ENCODE data around the gene TCEAL8.
A peak's percentile ranks its signal among the peaks of the same experiment; 100 is the strongest.

TCEAL8 gene

DNA sequence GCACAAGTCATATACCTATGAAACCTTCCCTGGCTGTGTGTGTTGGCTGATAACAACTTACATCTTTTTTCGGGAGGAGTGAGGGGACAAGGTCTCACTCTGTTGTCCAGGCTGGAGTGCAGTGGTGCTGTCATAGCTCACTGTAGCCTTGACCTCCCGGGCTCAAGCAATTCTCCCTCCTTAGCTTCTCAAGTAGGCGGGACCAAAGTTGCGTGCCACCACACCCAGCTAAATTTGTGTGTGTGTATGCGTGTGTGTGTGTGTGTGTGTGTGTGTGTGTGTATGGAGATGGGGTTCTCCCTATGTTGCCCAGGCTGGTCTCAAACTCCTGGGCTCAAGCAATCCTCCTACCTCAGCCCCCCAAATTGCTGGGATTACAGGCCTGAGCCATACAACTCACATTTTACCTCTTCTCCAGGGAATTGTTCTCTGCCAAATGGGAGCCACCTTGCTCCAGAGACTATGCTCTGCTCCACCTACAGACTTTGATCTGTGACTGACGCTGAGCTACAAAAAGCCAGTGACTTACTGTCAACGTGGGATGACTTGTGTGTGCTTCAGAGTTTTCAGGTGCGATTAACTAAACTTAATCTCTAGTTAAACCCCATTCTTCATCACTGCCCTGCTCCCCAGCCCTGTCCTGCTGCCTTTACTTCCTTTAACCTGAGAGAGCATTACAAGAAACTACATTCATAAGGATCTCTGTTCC is 42.1 kb downstream of the TCEAL8 start:
- DNase-seq = no peak

DNA sequence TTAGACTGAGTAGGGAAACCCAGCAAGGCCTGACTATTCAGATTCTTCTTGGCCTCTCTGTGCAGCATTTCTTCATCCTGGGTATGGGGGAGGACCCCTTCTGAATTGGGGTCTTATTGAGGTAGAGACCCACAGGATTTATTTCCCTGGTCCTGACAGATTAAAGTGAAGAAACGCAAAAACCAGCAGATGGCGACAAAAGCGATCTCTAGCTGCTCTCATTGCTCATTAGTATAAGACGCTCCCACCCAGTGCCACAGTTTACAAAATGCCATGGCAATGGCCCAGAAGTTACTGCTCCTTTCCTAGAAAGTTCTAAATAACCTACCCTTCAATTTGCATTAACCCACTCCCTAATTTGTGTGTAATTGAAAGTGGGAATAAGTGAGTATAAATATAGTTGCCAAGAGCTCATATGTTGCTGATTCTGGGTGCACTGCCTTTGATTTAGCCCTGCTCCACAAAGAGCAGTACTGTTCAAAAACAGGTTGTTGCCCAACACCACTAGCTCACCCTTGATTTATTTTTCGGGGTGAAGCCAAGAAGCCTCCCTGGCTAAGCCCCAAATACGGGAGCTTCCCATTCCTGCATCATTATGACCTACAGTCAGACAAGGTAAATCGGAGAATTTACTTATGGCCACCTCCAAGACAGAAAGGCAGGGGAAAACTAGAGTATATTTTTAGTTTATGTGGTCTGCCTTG is 43.8 kb downstream of the TCEAL8 start:
- DNase-seq = peak; percentile 1

GRCh38 chrX:103210056-103210455 is 44.9 kb downstream of the TCEAL8 start:
- DNase-seq = no peak
